ENCODE data around the gene DNPEP. TPM values are rescaled to one million over a fixed set of nuclear protein-coding genes. Genes with fewer than 3 reads are reported as not detected.

DNPEP gene
- total and polyA plus RNA-seq, 2 donors (not counting 3 experiments of a cell fraction or from before 2014, with no cell fraction given), result 40.4 to 77.5 TPM

- CTCF ChIA-PET, result no interaction called here
- TF ChIP-seq, protein P1, sequence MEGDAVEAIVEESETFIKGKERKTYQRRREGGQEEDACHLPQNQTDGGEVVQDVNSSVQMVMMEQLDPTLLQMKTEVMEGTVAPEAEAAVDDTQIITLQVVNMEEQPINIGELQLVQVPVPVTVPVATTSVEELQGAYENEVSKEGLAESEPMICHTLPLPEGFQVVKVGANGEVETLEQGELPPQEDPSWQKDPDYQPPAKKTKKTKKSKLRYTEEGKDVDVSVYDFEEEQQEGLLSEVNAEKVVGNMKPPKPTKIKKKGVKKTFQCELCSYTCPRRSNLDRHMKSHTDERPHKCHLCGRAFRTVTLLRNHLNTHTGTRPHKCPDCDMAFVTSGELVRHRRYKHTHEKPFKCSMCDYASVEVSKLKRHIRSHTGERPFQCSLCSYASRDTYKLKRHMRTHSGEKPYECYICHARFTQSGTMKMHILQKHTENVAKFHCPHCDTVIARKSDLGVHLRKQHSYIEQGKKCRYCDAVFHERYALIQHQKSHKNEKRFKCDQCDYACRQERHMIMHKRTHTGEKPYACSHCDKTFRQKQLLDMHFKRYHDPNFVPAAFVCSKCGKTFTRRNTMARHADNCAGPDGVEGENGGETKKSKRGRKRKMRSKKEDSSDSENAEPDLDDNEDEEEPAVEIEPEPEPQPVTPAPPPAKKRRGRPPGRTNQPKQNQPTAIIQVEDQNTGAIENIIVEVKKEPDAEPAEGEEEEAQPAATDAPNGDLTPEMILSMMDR (IDR thresholded peaks at IDR 0.05; ENCODE audit: extremely low read depth in 1 of 2, insufficient read depth in 1 of 2, low read depth in 1 of 2, low read length in 2 of 2), result no peak
- TF ChIP-seq EZH2 (IDR thresholded peaks at IDR 0.05; ENCODE audit: borderline replicate concordance, low read depth, low read length, severe bottlenecking), result peak; percentile 75
- H2AFZ ChIP-seq (ENCODE audit: low read depth, low read length), result no peak overlapping the region
- dilution Hi-C loops (cut with MboI; ENCODE audit: extremely low pct_ligation_motif_present, low sequenced_read_pairs) (no loop called here), intact Hi-C loops (cut with micrococcal nuclease) (no loop called here)
- FAIRE-seq (no peak), DNase-seq (ENCODE audit: low read depth, low spot score) (no peak)
- H3K9me1 ChIP-seq (replicated peaks; ENCODE audit: control insufficient read depth, extremely low read depth, insufficient read depth, low read length), result no peaks in the 10 kb centered on the region
- no peaks in the 10 kb centered on the region for H3K79me2 ChIP-seq (ENCODE audit: control insufficient read depth, insufficient read depth, low read length)
- H3K4me2 ChIP-seq (ENCODE audit: insufficient read depth, low read length), result no peak overlapping the region
- BruUV-seq (replicated peaks), result no TSS peak
- H3K4me1 ChIP-seq (ENCODE audit: control insufficient read depth, extremely low read depth, insufficient read depth, low read length), result no peaks in the 10 kb centered on the region
- H3K36me3 ChIP-seq (ENCODE audit: control insufficient read depth in 2 of 2, extremely low read depth in 1 of 2, insufficient read depth in 2 of 2, low read length in 2 of 2), result no peaks in the 10 kb centered on the region
- no peaks in the 10 kb centered on the region for H4K20me1 ChIP-seq (replicated peaks; ENCODE audit: control insufficient read depth, extremely low read depth, insufficient read depth, low read length)
- no peak overlapping the region for H3K4me3 ChIP-seq (replicated peaks in 1 of 3; ENCODE audit: insufficient read depth in 1 of 3, low read depth in 1 of 3, low read length in 3 of 3)
- H3K9me3 ChIP-seq (replicated peaks; ENCODE audit: control insufficient read depth, insufficient read depth, low read length), result no peaks in the 10 kb centered on the region
- POLR2A ChIA-PET, result no interaction called here
- H3K27ac ChIP-seq (ENCODE audit: insufficient read depth, low read depth, low read length), result no peak overlapping the region
- no peak overlapping the region for H3K9ac ChIP-seq (replicated peaks; ENCODE audit: extremely low read depth, insufficient read depth, low read length)
- H3K27me3 ChIP-seq (ENCODE audit: control insufficient read depth in 2 of 2, insufficient read depth in 2 of 2, low read length in 2 of 2), result peaks cover 27 to 28% of the 10 kb centered on the region in 2 experiments
These were observed 29.3 kb downstream of the DNPEP start for GRCh38 chr2:219358170-219359075.

GRCh38 chr2:219356834-219357233 lies 30.9 kb downstream of the DNPEP start:
- no peak for FAIRE-seq
- dilution Hi-C loops (cut with MboI; ENCODE audit: extremely low pct_ligation_motif_present, low sequenced_read_pairs), result no loop called here
- intact Hi-C loops (cut with micrococcal nuclease), result no loop called here

More at GRCh38 chr2:219356834-219357233, 30.9 kb downstream of the DNPEP start:
- H3K9me1 ChIP-seq (replicated peaks; ENCODE audit: control insufficient read depth, extremely low read depth, insufficient read depth, low read length), result no peaks in the 10 kb centered on the region
- H3K36me3 ChIP-seq (ENCODE audit: control insufficient read depth in 2 of 2, extremely low read depth in 1 of 2, insufficient read depth in 2 of 2, low read length in 2 of 2), result no peaks in the 10 kb centered on the region
- BruUV-seq (replicated peaks), result no TSS peak
- no peak for DNase-seq (ENCODE audit: low read depth, low spot score)
- ChIA-PET CTCF (no interaction called here), POLR2A (interaction anchor here (0.7 kb wide), 1 partner anchor 180 kb away, joined by 3 read pairs; the partner anchor contains the start of gene CNPPD1)
- H3K4me2 ChIP-seq (ENCODE audit: insufficient read depth, low read length), result no peak overlapping the region
- no peaks in the 10 kb centered on the region for H3K4me1 ChIP-seq (ENCODE audit: control insufficient read depth, extremely low read depth, insufficient read depth, low read length)
- H3K9ac ChIP-seq (replicated peaks; ENCODE audit: extremely low read depth, insufficient read depth, low read length), result no peak overlapping the region
- peaks cover 27 to 28% of the 10 kb centered on the region in 2 experiments for H3K27me3 ChIP-seq (ENCODE audit: control insufficient read depth in 2 of 2, insufficient read depth in 2 of 2, low read length in 2 of 2)
- no peak overlapping the region for H2AFZ ChIP-seq (ENCODE audit: low read depth, low read length)
- no peak overlapping the region for H3K4me3 ChIP-seq (replicated peaks in 1 of 3; ENCODE audit: insufficient read depth in 1 of 3, low read depth in 1 of 3, low read length in 3 of 3)
- no peaks in the 10 kb centered on the region for H3K9me3 ChIP-seq (replicated peaks; ENCODE audit: control insufficient read depth, insufficient read depth, low read length)
- TF ChIP-seq, protein P1 (IDR thresholded peaks at IDR 0.05; ENCODE audit: extremely low read depth in 1 of 2, insufficient read depth in 1 of 2, low read depth in 1 of 2, low read length in 2 of 2), result no peak
- TF ChIP-seq MAX (IDR thresholded peaks at IDR 0.05; ENCODE audit: insufficient read depth, insufficient read length) (no peak), MYC (IDR thresholded peaks at IDR 0.05; ENCODE audit: low read depth, low read length) (no peak), JUN (IDR thresholded peaks at IDR 0.05; ENCODE audit: borderline replicate concordance, insufficient read depth, insufficient read length, low read depth) (no peak)
- H3K79me2 ChIP-seq (ENCODE audit: control insufficient read depth, insufficient read depth, low read length), result no peaks in the 10 kb centered on the region
- no peak overlapping the region for H3K27ac ChIP-seq (ENCODE audit: insufficient read depth, low read depth, low read length)
- H4K20me1 ChIP-seq (replicated peaks; ENCODE audit: control insufficient read depth, extremely low read depth, insufficient read depth, low read length), result no peaks in the 10 kb centered on the region
